HCT116 (cell line): ENCODE measurements around the gene LINC00237. TPM values are rescaled to one million over a fixed set of nuclear protein-coding genes. Genes with fewer than 3 reads are reported as not detected.

Experiments used
- ATAC-seq: fragments of 200-7000 bp; cut with Tn5 transposase; 2 replicates; pipeline ENCODE4 v1.9.1; 2020; ENCODE audit warnings: mild to moderate bottlenecking, moderate library complexity
- BruUV-seq: library from RNA; stranded (reverse); fragments of 400-500 nt; replicated peaks from 2 replicates; lab custom pipeline; 2021; lab: Mats Ljungman, UMichigan
- CTCF ChIA-PET: fragments of 300-600 bp; sonication (Branson Sonifier 250); formaldehyde crosslinking; loops from one replicate; lab custom pipeline; 2021; ENCODE audit warnings: antibody characterized with exemption; lab: Charles Lee
- POLR2A ChIA-PET: fragments of 300-600, 350-600 bp; sonication (Branson Sonifier 250); formaldehyde crosslinking; loops from one replicate; lab custom pipeline; 2021; ENCODE audit warnings: antibody characterized with exemption; lab: Charles Lee
- RAD21 ChIA-PET, 2 experiments: fragments of 300-600 bp; sonication (Branson Sonifier 250); formaldehyde crosslinking; loops; one replicate each; lab custom pipeline; 2023; ENCODE audit warnings: low total read pairs in 2 of 2; ENCODE audit not compliant: uncharacterized antibody in 2 of 2, unreplicated experiment in 2 of 2, low non-redundant PET in 1 of 2; lab: Charles Lee
- DNase-seq: peaks from one replicate; pipeline ENCODE4 v3.0.0-alpha.2; 2010; ENCODE audit warnings: low read depth, low spot score
- H2AFZ ChIP-seq: fragments of 200-600 bp; shearing (Covaris generic), sonication (generic); 2 replicates; pipeline ENCODE4 v1.6.1; 2017; ENCODE audit warnings: low read depth, mixed run types, mixed read lengths, antibody characterized with exemption, low read length; ENCODE audit not compliant: poor library complexity, severe bottlenecking
- H3K27ac ChIP-seq: 2 replicates; pipeline ENCODE4 v1.5.1; 2012; ENCODE audit warnings: low read depth, low read length
- H3K27me3 ChIP-seq: fragments of 200-600 bp; sonication (generic); 2 replicates; pipeline ENCODE4 v1.6.1; 2016; ENCODE audit warnings: mixed run types, low read length, mixed read lengths; ENCODE audit not compliant: insufficient read depth
- H3K36me3 ChIP-seq, 2 experiments: fragments of 200-500 bp in 1 of 2; fragments of 200-600 bp in 1 of 2; sonication (Bioruptor generic) in 1 of 2; sonication (generic) in 1 of 2; 2 replicates each; pipeline versions ENCODE4 v1.5.1 to v1.6.1; 2014 to 2016; ENCODE audit warnings: low read length in 2 of 2, inconsistent platforms in 1 of 2, mixed read lengths in 1 of 2, mixed run types in 1 of 2; ENCODE audit not compliant: insufficient read depth in 2 of 2, control insufficient read depth in 1 of 2
- H3K4me1 ChIP-seq, 2 experiments: fragments of 200-600 bp in 1 of 2; sonication (generic) in 1 of 2; 2 replicates each; pipeline versions ENCODE4 v1.5.1 to v1.6.1; 2012 to 2017; ENCODE audit warnings: low read length in 2 of 2, inconsistent platforms in 1 of 2, mild to moderate bottlenecking in 1 of 2, mixed read lengths in 1 of 2, mixed run types in 1 of 2, moderate library complexity in 1 of 2; ENCODE audit not compliant: insufficient read depth in 2 of 2, control insufficient read depth in 1 of 2
- H3K4me2 ChIP-seq: fragments of 200-600 bp; sonication (generic); 2 replicates; pipeline ENCODE4 v1.6.1; 2017; ENCODE audit warnings: mixed run types, low read length, mixed read lengths
- H3K4me3 ChIP-seq, 2 experiments: fragments of 200-600 bp in 1 of 2; sonication (generic) in 1 of 2; replicated peaks in 1 of 2; 2 replicates each; pipeline ENCODE4 v1.5.1; 2011 to 2016; ENCODE audit warnings: low read length in 2 of 2, control low read depth in 1 of 2, low read depth in 1 of 2, mild to moderate bottlenecking in 1 of 2, mixed read lengths in 1 of 2, mixed run types in 1 of 2
- H3K79me2 ChIP-seq: fragments of 200-600 bp; sonication (generic); 2 replicates; pipeline ENCODE4 v1.6.1; 2017; ENCODE audit warnings: mild to moderate bottlenecking, mixed run types, low read length, moderate library complexity, mixed read lengths; ENCODE audit not compliant: insufficient read depth
- H3K9ac ChIP-seq: fragments of 200-600 bp; sonication (generic); 2 replicates; pipeline ENCODE4 v1.6.1; 2016; ENCODE audit warnings: low read length, mixed read lengths
- H3K9me2 ChIP-seq: fragments of 200-600 bp; sonication (generic), shearing (Covaris generic); 2 replicates; pipeline ENCODE4 v1.6.1; 2017; ENCODE audit warnings: mixed run types, mild to moderate bottlenecking, moderate library complexity; ENCODE audit not compliant: insufficient read depth
- H3K9me3 ChIP-seq, 2 experiments: fragments of 200-500 bp in 1 of 2; fragments of 200-600 bp in 1 of 2; sonication (Bioruptor generic) in 1 of 2; sonication (generic) in 1 of 2; 2 replicates each; pipeline ENCODE4 v1.6.1; 2014 to 2017; ENCODE audit warnings: low read length in 2 of 2, mixed read lengths in 2 of 2, inconsistent platforms in 1 of 2, low read depth in 1 of 2, mild to moderate bottlenecking in 1 of 2, mixed run types in 1 of 2, moderate library complexity in 1 of 2; ENCODE audit not compliant: control insufficient read depth in 1 of 2, insufficient read depth in 1 of 2
- H4K20me1 ChIP-seq: fragments of 200-600 bp; sonication (generic), shearing (Covaris generic); 2 replicates; pipeline ENCODE4 v1.6.1; 2017; ENCODE audit warnings: mixed run types, mild to moderate bottlenecking, moderate library complexity; ENCODE audit not compliant: insufficient read depth
- CBX3 ChIP-seq: IDR thresholded peaks from 2 replicates; pipeline ENCODE4 v1.6.1; 2012; ENCODE audit warnings: low read depth
- CEBPB ChIP-seq: IDR thresholded peaks from 2 replicates; pipeline ENCODE4 v1.6.1; 2012; ENCODE audit warnings: low read depth
- EGR1 ChIP-seq: IDR thresholded peaks from 2 replicates; pipeline ENCODE4 v1.6.1; 2012; ENCODE audit warnings: low read depth
- ELF1 ChIP-seq: IDR thresholded peaks from 2 replicates; pipeline ENCODE4 v1.6.1; 2012; ENCODE audit warnings: low read depth, borderline replicate concordance
- EZH2 ChIP-seq: fragments of 200-600 bp; sonication (generic); IDR thresholded peaks from 2 replicates; pipeline ENCODE4 v1.6.1; 2017; ENCODE audit warnings: antibody characterized with exemption, mixed run types
- EZH2phosphoT487 ChIP-seq: fragments of 200-600 bp; IDR thresholded peaks from 2 replicates; pipeline ENCODE4 v1.6.1; 2018; ENCODE audit warnings: antibody characterized with exemption, borderline replicate concordance
- FOSL1 ChIP-seq: IDR thresholded peaks from 2 replicates; pipeline ENCODE4 v1.6.1; 2012; ENCODE audit warnings: low read depth
- JUND ChIP-seq: IDR thresholded peaks from 2 replicates; pipeline ENCODE4 v1.6.1; 2012
- POLR2A ChIP-seq: IDR thresholded peaks from 2 replicates; pipeline ENCODE4 v1.7.0; 2011; ENCODE audit warnings: borderline replicate concordance; ENCODE audit not compliant: insufficient read depth, insufficient read length; ENCODE audit errors: extremely low read depth
- POLR2AphosphoS5 ChIP-seq: IDR thresholded peaks from 2 replicates; pipeline ENCODE4 v1.6.1; 2011; ENCODE audit warnings: mild to moderate bottlenecking, low read depth, low read length, moderate library complexity
- RAD21 ChIP-seq: IDR thresholded peaks from 2 replicates; pipeline ENCODE4 v1.6.1; 2012; ENCODE audit warnings: low read depth, mild to moderate bottlenecking
- SIN3A ChIP-seq: IDR thresholded peaks from 2 replicates; pipeline ENCODE4 v1.6.1; 2012; ENCODE audit warnings: low read depth
- SP1 ChIP-seq: IDR thresholded peaks from 2 replicates; pipeline ENCODE4 v1.6.1; 2012; ENCODE audit warnings: low read depth
- SRF ChIP-seq: IDR thresholded peaks from 2 replicates; pipeline ENCODE4 v1.6.1; 2012; ENCODE audit warnings: low read depth
- TCF7L2 ChIP-seq: IDR thresholded peaks from 2 replicates; pipeline ENCODE4 v1.7.0; 2011; ENCODE audit warnings: borderline replicate concordance, inconsistent platforms; ENCODE audit not compliant: insufficient read depth, insufficient read length; ENCODE audit errors: extremely low read depth
- ZFX ChIP-seq: fragments of 450-650 bp; IDR thresholded peaks from 2 replicates; pipeline ENCODE4 v1.6.1; 2017
- intact Hi-C: fragments of 100-400 bp; cut with micrococcal nuclease; formaldehyde crosslinking; loops from 2 replicates; pipeline ENCODE4 v1.10.0; 2022
- total RNA-seq: library from RNA; stranded (reverse); gene quantifications from one replicate; pipeline ENCODE4 v1.2.1, GENCODE V29; 2021; ENCODE audit not compliant: unreplicated experiment
- TF ChIP-seq, protein P1 (sequence below): IDR thresholded peaks from 2 replicates; pipeline ENCODE4 v1.6.1; 2012
- TF ChIP-seq, protein P2 (sequence below): IDR thresholded peaks from 2 replicates; pipeline ENCODE4 v1.6.1; 2011; ENCODE audit warnings: mild to moderate bottlenecking, low read length, moderate library complexity; ENCODE audit not compliant: insufficient replicate concordance; ENCODE audit errors: extremely low read depth
- TF ChIP-seq, protein P3 (sequence below): IDR thresholded peaks from 2 replicates; pipeline ENCODE4 v1.6.1; 2012
- TF ChIP-seq, protein P4 (sequence below), 3 experiments: fragments of 200-600 bp in 1 of 3; sonication (generic) in 1 of 3; IDR thresholded peaks in 2 of 3; conservative IDR thresholded peaks in 1 of 3; 2 replicates each; pipeline ENCODE4 v1.5.1; 2012 to 2017; ENCODE audit warnings: low read depth in 2 of 3, low read length in 2 of 3, antibody characterized with exemption in 1 of 3, borderline replicate concordance in 1 of 3, control low read depth in 1 of 3, mild to moderate bottlenecking in 1 of 3, mixed read lengths in 1 of 3, mixed run types in 1 of 3, moderate library complexity in 1 of 3; ENCODE audit not compliant: insufficient read depth in 1 of 3

The LINC00237 gene
- total RNA-seq, 1 experiment from 2014 or later: not detected

DNA sequence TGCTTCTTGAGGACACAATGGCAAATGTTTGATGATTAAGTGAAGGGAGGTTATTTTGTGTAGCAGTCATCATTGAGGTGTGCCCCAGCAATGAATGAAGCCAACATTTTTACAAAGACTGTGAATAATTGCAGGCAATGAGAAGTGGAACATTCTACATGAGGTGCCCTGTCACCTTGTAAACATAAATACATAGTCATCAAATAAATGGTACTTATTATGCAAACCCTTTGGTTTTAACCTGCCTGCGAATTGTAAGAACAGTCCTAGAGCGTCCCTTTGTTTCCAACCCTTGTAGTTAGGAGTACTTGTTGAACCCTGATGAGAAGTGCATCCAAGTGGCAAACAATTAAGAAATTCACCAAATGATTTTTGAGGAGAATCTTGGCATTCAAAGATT lies 12.6 kb upstream of the LINC00237 start:
- no TSS peak for BruUV-seq
- ATAC-seq: peak; percentile 10; the same call in 1 of the 2 replicates
- DNase-seq: no peak
- H3K27me3 ChIP-seq: no peaks in the 10 kb centered on the region
- no peaks in the 10 kb centered on the region for H3K36me3 ChIP-seq
- H3K27ac ChIP-seq: peak overlapping the region; percentile 9; the same call in 1 of the 2 replicates
- no peaks in the 10 kb centered on the region for H3K79me2 ChIP-seq
- TF ChIP-seq POLR2AphosphoS5 (no peak), RAD21 (no peak), EGR1 (no peak), FOSL1 (no peak), CBX3 (no peak), ZFX (no peak), SP1 (no peak), POLR2A (no peak), ELF1 (no peak), SRF (no peak), EZH2 (no peak), SIN3A (no peak), EZH2phosphoT487 (no peak), JUND (no peak), TCF7L2 (no peak), CEBPB (no peak)
- TF ChIP-seq, protein P1, sequence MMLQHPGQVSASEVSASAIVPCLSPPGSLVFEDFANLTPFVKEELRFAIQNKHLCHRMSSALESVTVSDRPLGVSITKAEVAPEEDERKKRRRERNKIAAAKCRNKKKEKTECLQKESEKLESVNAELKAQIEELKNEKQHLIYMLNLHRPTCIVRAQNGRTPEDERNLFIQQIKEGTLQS: no peak
- TF ChIP-seq, protein P2, sequence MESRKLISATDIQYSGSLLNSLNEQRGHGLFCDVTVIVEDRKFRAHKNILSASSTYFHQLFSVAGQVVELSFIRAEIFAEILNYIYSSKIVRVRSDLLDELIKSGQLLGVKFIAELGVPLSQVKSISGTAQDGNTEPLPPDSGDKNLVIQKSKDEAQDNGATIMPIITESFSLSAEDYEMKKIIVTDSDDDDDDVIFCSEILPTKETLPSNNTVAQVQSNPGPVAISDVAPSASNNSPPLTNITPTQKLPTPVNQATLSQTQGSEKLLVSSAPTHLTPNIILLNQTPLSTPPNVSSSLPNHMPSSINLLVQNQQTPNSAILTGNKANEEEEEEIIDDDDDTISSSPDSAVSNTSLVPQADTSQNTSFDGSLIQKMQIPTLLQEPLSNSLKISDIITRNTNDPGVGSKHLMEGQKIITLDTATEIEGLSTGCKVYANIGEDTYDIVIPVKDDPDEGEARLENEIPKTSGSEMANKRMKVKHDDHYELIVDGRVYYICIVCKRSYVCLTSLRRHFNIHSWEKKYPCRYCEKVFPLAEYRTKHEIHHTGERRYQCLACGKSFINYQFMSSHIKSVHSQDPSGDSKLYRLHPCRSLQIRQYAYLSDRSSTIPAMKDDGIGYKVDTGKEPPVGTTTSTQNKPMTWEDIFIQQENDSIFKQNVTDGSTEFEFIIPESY: no peak
- TF ChIP-seq, protein P3, sequence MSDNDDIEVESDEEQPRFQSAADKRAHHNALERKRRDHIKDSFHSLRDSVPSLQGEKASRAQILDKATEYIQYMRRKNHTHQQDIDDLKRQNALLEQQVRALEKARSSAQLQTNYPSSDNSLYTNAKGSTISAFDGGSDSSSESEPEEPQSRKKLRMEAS: no peak
- TF ChIP-seq, protein P4, sequence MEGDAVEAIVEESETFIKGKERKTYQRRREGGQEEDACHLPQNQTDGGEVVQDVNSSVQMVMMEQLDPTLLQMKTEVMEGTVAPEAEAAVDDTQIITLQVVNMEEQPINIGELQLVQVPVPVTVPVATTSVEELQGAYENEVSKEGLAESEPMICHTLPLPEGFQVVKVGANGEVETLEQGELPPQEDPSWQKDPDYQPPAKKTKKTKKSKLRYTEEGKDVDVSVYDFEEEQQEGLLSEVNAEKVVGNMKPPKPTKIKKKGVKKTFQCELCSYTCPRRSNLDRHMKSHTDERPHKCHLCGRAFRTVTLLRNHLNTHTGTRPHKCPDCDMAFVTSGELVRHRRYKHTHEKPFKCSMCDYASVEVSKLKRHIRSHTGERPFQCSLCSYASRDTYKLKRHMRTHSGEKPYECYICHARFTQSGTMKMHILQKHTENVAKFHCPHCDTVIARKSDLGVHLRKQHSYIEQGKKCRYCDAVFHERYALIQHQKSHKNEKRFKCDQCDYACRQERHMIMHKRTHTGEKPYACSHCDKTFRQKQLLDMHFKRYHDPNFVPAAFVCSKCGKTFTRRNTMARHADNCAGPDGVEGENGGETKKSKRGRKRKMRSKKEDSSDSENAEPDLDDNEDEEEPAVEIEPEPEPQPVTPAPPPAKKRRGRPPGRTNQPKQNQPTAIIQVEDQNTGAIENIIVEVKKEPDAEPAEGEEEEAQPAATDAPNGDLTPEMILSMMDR (IDR thresholded peaks at IDR 0.05 in 2 of 3, conservative IDR thresholded peaks at IDR 0.05 in 1 of 3; ENCODE audit: borderline replicate concordance in 1 of 3, insufficient read depth in 1 of 3, low read depth in 2 of 3, low read length in 2 of 3): no peak
- intact Hi-C loops: no loop called here
- H4K20me1 ChIP-seq: no peaks in the 10 kb centered on the region
- no peaks in the 10 kb centered on the region for H3K9me3 ChIP-seq
- ChIA-PET RAD21 (no interaction called here), POLR2A (no interaction called here), CTCF (interaction anchor here (1.2 to 1.3 kb wide), 2 partner anchors 70 kb away, joined by 4 to 5 read pairs; no protein-coding TSS in a partner anchor)
- peak overlapping the region; percentile 74 for H3K4me2 ChIP-seq
- no peak overlapping the region for H3K9ac ChIP-seq
- peaks cover 17 to 29% of the 10 kb centered on the region in 2 experiments for H3K4me1 ChIP-seq
- H3K4me3 ChIP-seq: peak overlapping the region in 1 of 2 experiments; percentile 41; a peak in 2 of 4 replicates
- no peaks in the 10 kb centered on the region for H3K9me2 ChIP-seq
- H2AFZ ChIP-seq: peak overlapping the region; percentile 92
